DMS 273 (cell line): ENCODE data around the gene PRPF6.

Experiments used
- DNase-seq: peaks from one replicate; lab custom pipeline; 2025; ENCODE audit not compliant: unreplicated experiment; lab: John Stamatoyannopoulos, UW

PRPF6 gene

GRCh38 chr20:63945921-63946920, 34.7 kb upstream of the PRPF6 start:
- no peak for DNase-seq

GRCh38 chr20:63946986-63947637, 33.8 kb upstream of the PRPF6 start:
- no peak for DNase-seq

- no peak for DNase-seq
Measured at GRCh38 chr20:63947638-63948456, 33.1 kb upstream of the PRPF6 start.

- no peak for DNase-seq
Measured at GRCh38 chr20:63950701-63951397, 30.1 kb upstream of the PRPF6 start.

- DNase-seq: no peak
Measured at GRCh38 chr20:63951398-63952209, 29.3 kb upstream of the PRPF6 start.

GRCh38 chr20:63952210-63952535, 28.8 kb upstream of the PRPF6 start:
- no peak for DNase-seq

- no peak for DNase-seq
Measured at GRCh38 chr20:63952769-63953168, 28.2 kb upstream of the PRPF6 start.

- DNase-seq: no peak
Measured at GRCh38 chr20:63953764-63954429, 27.0 kb upstream of the PRPF6 start.

- peak; percentile 63 for DNase-seq
Measured at GRCh38 chr20:63955281-63955826, 25.6 kb upstream of the PRPF6 start.

- peak; percentile 96 for DNase-seq
Measured at GRCh38 chr20:63955827-63956663, 24.9 kb upstream of the PRPF6 start, which contains the start of gene UCKL1. TSS of gene UCKL1 (minus strand) at chr20:63956416. CDS start at chr20:63956372, 44 bp downstream.

- DNase-seq: no peak
Measured at GRCh38 chr20:63956664-63957003, 24.3 kb upstream of the PRPF6 start.

GRCh38 chr20:63957004-63957689, 23.8 kb upstream of the PRPF6 start:
- DNase-seq: peak; percentile 93

- peak; percentile 89 for DNase-seq
Measured at GRCh38 chr20:63957690-63958441, 23.1 kb upstream of the PRPF6 start.

- DNase-seq: no peak
Measured at GRCh38 chr20:63958471-63958870, 22.5 kb upstream of the PRPF6 start.

- peak; percentile 78 for DNase-seq
Measured at GRCh38 chr20:63958964-63959698, 21.8 kb upstream of the PRPF6 start.

- no peak for DNase-seq
Measured at GRCh38 chr20:63959699-63960075, 21.2 kb upstream of the PRPF6 start.
